ENCODE measurements around the gene C1orf116.

C1orf116 gene

DNA sequence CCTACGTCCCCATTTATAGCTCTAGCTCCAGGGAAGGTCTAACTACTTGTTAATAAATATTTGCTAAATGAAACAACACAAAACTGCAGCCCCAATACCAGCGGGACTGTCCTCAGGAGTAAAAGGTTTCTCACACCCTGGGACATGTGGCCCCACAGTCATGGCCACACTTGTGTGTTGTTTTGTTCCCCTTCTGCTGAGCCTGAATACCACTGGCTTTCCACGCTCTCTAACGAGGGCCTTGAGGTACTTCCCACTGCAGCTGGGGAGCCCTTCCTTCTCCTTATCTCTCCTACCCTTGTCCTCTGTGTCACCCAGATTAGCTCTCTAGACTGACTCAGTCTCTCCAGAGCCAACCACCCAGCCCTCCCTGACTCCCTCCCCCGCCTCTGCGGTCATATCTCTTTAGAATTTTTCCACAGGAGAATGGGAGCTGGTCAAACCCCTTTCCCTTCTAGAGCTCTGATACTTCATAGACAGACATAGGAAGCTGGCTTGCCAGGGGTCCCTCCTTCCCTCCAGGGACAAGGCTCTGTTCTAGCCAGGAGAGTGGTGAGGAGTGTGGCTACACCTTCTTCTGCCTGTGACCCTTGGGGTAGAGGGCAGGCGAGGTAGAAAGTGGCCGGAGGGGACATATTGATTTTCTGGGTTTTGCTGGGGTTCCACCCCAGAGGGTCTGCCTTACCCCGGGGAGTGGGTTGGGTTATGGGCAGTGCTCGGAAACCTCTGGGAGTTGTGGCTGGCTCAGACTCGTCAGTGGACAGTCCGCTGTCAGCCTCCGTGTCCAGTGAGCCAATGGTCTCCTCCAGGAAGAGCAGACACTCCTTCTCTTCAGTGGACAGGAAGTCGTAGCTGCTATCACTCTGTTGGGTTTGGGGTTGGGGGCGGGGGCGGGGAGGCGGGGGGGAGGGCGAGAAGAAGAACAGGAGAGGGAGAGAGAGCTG is 8.1 kb downstream of the C1orf116 start:
- intact Hi-C loops (cut with DNase I; ENCODE audit: low total_unique reads) = no loop called here
- Histone ChIP-seq H3K27me3 (no peaks in the 10 kb centered on the region), H3K4me1 (peaks cover 0 to 47% (median 24%) of the 10 kb centered on the region in 4 donors), H3K9me3 (no peaks in the 10 kb centered on the region), H3K27ac (peak overlapping the region; percentile 46 to 65), H3K4me3 (no peak overlapping the region), H3K36me3 (no peaks in the 10 kb centered on the region)
- no peak for DNase-seq
- TF ChIP-seq, protein P1, sequence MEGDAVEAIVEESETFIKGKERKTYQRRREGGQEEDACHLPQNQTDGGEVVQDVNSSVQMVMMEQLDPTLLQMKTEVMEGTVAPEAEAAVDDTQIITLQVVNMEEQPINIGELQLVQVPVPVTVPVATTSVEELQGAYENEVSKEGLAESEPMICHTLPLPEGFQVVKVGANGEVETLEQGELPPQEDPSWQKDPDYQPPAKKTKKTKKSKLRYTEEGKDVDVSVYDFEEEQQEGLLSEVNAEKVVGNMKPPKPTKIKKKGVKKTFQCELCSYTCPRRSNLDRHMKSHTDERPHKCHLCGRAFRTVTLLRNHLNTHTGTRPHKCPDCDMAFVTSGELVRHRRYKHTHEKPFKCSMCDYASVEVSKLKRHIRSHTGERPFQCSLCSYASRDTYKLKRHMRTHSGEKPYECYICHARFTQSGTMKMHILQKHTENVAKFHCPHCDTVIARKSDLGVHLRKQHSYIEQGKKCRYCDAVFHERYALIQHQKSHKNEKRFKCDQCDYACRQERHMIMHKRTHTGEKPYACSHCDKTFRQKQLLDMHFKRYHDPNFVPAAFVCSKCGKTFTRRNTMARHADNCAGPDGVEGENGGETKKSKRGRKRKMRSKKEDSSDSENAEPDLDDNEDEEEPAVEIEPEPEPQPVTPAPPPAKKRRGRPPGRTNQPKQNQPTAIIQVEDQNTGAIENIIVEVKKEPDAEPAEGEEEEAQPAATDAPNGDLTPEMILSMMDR (IDR thresholded peaks at IDR 0.05) = no peak

DNA sequence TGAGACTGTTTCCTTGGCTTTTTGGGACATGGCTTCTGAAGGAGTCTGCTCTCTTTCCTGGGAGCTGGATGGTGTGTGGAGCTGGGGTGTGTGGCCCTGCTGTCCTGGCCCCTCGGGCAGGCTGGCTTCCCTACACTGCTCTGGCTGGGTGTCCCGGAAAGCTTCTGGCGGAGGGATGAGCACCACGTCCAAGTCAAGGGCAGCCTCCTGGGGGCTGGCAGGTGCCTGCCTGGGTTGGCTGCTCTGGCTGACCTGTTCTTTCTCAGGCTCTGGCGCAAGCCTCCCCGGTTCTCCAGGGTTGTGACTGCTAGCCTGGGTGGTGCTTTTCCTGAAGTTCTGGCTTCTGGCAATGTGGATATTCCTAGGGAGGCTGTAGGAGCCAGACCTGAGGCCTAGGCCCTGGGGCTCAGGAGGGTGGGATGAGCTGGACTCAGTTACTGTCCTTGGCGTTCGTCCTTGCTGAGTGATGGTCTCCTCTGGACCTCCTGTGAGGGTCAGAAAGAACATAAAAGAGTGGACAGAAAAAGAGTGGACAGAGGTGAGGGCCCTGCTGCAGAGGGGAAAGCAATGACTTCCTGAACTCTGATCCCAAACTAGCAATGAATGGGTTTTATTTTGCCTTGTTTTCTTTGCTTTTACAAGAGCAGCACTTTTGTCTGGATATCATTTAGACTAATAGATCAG is 9.4 kb downstream of the C1orf116 start:
- no peak for DNase-seq
- Histone ChIP-seq H3K36me3 (no peaks in the 10 kb centered on the region), H3K4me3 (no peak overlapping the region), H3K4me1 (peaks cover 0 to 47% (median 24%) of the 10 kb centered on the region in 4 donors), H3K9me3 (no peaks in the 10 kb centered on the region), H3K27me3 (no peaks in the 10 kb centered on the region), H3K27ac (no peak overlapping the region)
- TF ChIP-seq, protein P1 (IDR thresholded peaks at IDR 0.05) = no peak
- intact Hi-C loops (cut with DNase I; ENCODE audit: low total_unique reads) = no loop called here

DNA sequence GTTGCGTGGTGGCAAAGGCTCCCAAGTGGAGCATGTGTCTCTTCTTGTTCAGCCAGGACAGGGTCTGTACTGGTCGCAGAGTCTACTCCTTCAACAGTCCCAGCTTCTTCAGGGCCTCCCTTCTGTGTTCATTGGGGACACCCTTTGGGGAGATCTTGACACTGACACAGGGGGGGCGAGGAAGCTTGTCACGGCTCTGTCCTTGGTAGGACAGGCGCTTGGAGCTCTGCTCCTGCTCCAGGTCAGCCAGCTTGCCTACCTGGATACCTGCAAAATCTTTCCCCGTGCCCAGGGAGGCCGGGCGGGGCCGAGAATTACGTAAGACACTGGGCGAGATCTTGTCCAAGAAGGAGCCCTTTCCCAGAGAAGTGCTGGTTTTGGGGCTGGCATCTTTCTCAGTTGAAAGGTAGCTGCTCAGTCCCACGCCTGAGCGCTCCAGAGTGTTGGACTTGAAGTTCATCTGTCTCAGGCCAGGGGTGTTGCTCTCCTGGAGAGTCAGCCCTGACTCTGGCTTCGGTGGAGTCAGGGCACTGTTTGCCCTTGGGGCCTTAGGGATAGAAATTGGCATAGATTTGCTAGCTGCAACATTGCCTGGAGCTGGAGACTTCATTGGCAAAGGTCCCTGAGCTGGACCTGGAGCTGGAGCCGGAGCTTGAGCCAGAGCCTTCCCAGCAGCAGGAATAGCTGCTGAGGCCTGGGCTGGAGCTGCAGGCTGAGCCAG is 10.5 kb downstream of the C1orf116 start:
- Histone ChIP-seq H3K4me3 (no peak overlapping the region), H3K9me3 (no peaks in the 10 kb centered on the region), H3K4me1 (peaks cover 0 to 47% (median 24%) of the 10 kb centered on the region in 4 donors), H3K36me3 (no peaks in the 10 kb centered on the region), H3K27ac (no peak overlapping the region), H3K27me3 (no peaks in the 10 kb centered on the region)
- TF ChIP-seq, protein P1 (IDR thresholded peaks at IDR 0.05) = no peak
- intact Hi-C loops (cut with DNase I; ENCODE audit: low total_unique reads) = no loop called here
- DNase-seq = no peak

DNA sequence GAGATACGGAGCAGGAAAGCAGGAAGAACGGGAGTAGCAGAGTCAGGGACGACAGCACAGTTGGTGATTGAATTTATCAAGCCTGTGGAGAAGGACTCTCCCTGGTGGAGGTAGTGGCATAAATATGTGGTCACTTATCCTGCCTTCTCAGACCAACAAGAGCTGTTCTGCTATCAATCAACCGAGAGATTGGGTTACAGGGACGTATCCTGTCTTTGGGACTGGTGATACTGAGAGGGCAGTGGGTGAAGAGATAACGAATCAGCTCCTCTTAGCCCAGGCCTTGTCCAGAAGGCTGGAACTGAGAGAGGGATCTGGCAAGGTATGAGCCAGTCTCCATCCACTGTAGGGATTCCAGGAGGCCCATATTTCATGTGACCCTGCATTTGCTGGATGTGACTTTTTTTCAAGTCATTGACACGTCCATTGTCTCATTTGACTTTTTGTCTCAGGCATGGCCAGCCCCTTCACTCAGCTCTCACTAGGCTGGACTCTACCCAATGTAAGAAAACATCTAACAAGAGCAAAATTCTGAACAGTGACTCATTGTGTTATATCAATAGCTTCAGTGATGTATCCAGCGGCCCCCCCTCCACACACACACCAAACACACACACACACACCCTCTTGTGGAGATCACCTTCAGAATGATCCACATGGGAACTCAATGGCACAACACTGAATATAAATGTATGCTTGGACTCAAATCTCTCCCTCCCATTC is 11.3 kb downstream of the C1orf116 start:
- TF ChIP-seq, protein P1 (IDR thresholded peaks at IDR 0.05) = no peak
- no peak overlapping the region for H3K4me3 ChIP-seq
- no peaks in the 10 kb centered on the region for H3K27me3 ChIP-seq
- intact Hi-C loops (cut with DNase I; ENCODE audit: low total_unique reads) = no loop called here
- H3K36me3 ChIP-seq = no peaks in the 10 kb centered on the region
- H3K4me1 ChIP-seq = peaks cover 0 to 41% (median 20%) of the 10 kb centered on the region in 4 donors
- H3K9me3 ChIP-seq = no peaks in the 10 kb centered on the region
- DNase-seq = no peak
- H3K27ac ChIP-seq = no peak overlapping the region

DNA sequence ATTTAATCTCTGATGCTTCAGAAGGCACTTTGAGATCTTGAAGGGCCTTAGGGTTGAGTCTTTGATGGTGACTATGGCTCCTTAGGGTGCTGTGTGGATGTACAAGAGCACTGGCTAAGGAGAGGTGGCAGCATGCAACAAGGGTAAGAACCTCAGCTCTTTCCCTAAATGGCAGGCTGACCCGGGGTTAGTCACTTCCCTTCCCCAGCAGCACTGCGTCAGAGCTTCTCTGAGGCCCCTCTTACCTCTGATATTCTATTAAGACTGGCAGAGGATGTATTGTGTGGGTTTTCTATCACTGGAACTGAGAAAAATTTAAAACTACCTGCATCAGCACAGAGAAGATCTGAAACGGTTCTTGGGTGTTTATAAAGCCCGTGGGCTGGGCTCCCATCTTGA is 11.8 kb downstream of the C1orf116 start:
- no peak for DNase-seq
- Histone ChIP-seq H3K4me1 (peaks cover 0 to 35% (median 16%) of the 10 kb centered on the region in 4 donors), H3K4me3 (no peak overlapping the region), H3K27ac (no peak overlapping the region), H3K27me3 (no peaks in the 10 kb centered on the region), H3K9me3 (no peaks in the 10 kb centered on the region), H3K36me3 (no peaks in the 10 kb centered on the region)
- intact Hi-C loops (cut with DNase I; ENCODE audit: low total_unique reads) = no loop called here
- TF ChIP-seq, protein P1 (IDR thresholded peaks at IDR 0.05) = no peak
